Gastroesophageal sphincter (tissue), 4 donors: ENCODE data around the gene EPS8L2. TPM values are rescaled to one million over a fixed set of nuclear protein-coding genes. Genes with fewer than 3 reads are reported as not detected.

Experiments used
- ATAC-seq: fragments of 150-250 bp; one replicate; pipeline ENCODE4 v1.9.1; 2016; ENCODE audit warnings: mild to moderate bottlenecking, moderate library complexity
- H3K27ac ChIP-seq, 4 donors: fragments of 200-600 bp; sonication (generic) in 3 of 4; 1 replicate in 3 of 4; 2 replicates in 1 of 4; pipeline ENCODE4 v1.5.1; 2016 to 2019
- H3K27me3 ChIP-seq: fragments of 200-600 bp; sonication (generic); one replicate; pipeline ENCODE4 v1.5.1; 2019
- H3K36me3 ChIP-seq, 2 donors: fragments of 200-600 bp; sonication (generic); one replicate each; pipeline ENCODE4 v1.5.1; 2019; ENCODE audit warnings: control low read depth in 1 of 2
- H3K4me1 ChIP-seq, 3 donors: fragments of 200-600 bp; sonication (generic); 1 replicate in 2 of 3; 2 replicates in 1 of 3; pipeline ENCODE4 v1.5.1; 2016 to 2019; ENCODE audit warnings: control low read depth in 2 of 3
- H3K4me3 ChIP-seq, 2 donors: fragments of 200-600 bp; sonication (generic); one replicate each; pipeline ENCODE4 v1.5.1; 2019; ENCODE audit warnings: mild to moderate bottlenecking in 1 of 2, moderate library complexity in 1 of 2
- H3K9me3 ChIP-seq, 3 donors: fragments of 200-600 bp; sonication (generic); one replicate each; pipeline ENCODE4 v1.5.1; 2017 to 2019; ENCODE audit warnings: control low read depth in 2 of 3
- CTCF ChIP-seq, 4 experiments: fragments of 200-600 bp in 2 of 4; fragments of 450-650 bp in 2 of 4; sonication (generic) in 1 of 4; IDR thresholded peaks; one replicate each; pipeline ENCODE4 v1.5.1; 2017 to 2019; ENCODE audit warnings: antibody characterized with exemption in 4 of 4, mild to moderate bottlenecking in 2 of 4, moderate library complexity in 2 of 4
- EP300 ChIP-seq: sonication (generic); formaldehyde crosslinking; IDR thresholded peaks from one replicate; pipeline ENCODE4 v1.6.1; 2017; ENCODE audit warnings: antibody characterized with exemption, mild to moderate bottlenecking
- POLR2A ChIP-seq, 2 donors: fragments of 450-650 bp; IDR thresholded peaks; one replicate each; pipeline ENCODE4 v1.6.1; 2017; ENCODE audit warnings: antibody characterized with exemption in 2 of 2, mild to moderate bottlenecking in 2 of 2, moderate library complexity in 1 of 2
- POLR2AphosphoS5 ChIP-seq: sonication (generic); formaldehyde crosslinking; IDR thresholded peaks from one replicate; pipeline ENCODE4 v1.6.1; 2017; ENCODE audit warnings: antibody characterized with exemption
- WGBS, 2 donors: methylation state at CpG; one replicate each; pipeline ENCODE4 v1.1.5; 2018; ENCODE audit warnings: low coverage in 1 of 2; 5-methylcytosine and 5-hydroxymethylcytosine counted together
- total RNA-seq, 4 donors: library from RNA; depleted of rRNA; stranded (reverse); fragments of >200 nt; gene quantifications; one replicate each; pipeline ENCODE4 v1.1.0, GENCODE V29; 2016

The EPS8L2 gene
- total RNA-seq, 4 donors from 2014 or later: 9.7 to 33.9 (median 24.0) TPM

GRCh38 chr11:773830-774229 is 67.8 kb downstream of the EPS8L2 start:
- WGBS, 2 donors: no CpG with 5 or more reads among the region's 9 CpGs

GRCh38 chr11:774873-775592 is 69.0 kb downstream of the EPS8L2 start:
- ATAC-seq: no peak
- Histone ChIP-seq H3K27me3 (no peaks in the 10 kb centered on the region), H3K27ac (no peak overlapping the region), H3K4me3 (peak overlapping the region in 1 of 2 donors; percentile 98), H3K4me1 (peaks cover 0 to 76% (median 23%) of the 10 kb centered on the region in 3 donors), H3K9me3 (no peaks in the 10 kb centered on the region), H3K36me3 (peaks cover 0 to 51% of the 10 kb centered on the region in 2 donors)
- TF ChIP-seq POLR2A (IDR thresholded peaks at IDR 0.05): no peak
- TF ChIP-seq CTCF (IDR thresholded peaks at IDR 0.05): no peak
- no peak for TF ChIP-seq EP300
- no peak for TF ChIP-seq POLR2AphosphoS5
- 40 to 84% methylated on average over 1 to 5 of the region's 20 CpGs for WGBS, 2 donors

More at GRCh38 chr11:773830-774229, 67.8 kb downstream of the EPS8L2 start:
- no peaks in the 10 kb centered on the region for H3K9me3 ChIP-seq
- no peaks in the 10 kb centered on the region for H3K27me3 ChIP-seq
- H3K27ac ChIP-seq: no peak overlapping the region
- ATAC-seq: no peak
- TF ChIP-seq POLR2A (IDR thresholded peaks at IDR 0.05) (no peak), EP300 (no peak), POLR2AphosphoS5 (no peak), CTCF (IDR thresholded peaks at IDR 0.05) (no peak)
- peaks cover 0 to 63% (median 23%) of the 10 kb centered on the region in 3 donors for H3K4me1 ChIP-seq
- no peak overlapping the region for H3K4me3 ChIP-seq
- H3K36me3 ChIP-seq: peaks cover 0 to 60% of the 10 kb centered on the region in 2 donors

GRCh38 chr11:776263-776560 is 70.2 kb downstream of the EPS8L2 start:
- peaks cover 0 to 46% of the 10 kb centered on the region in 2 donors for H3K36me3 ChIP-seq

GRCh38 chr11:776561-777287 is 70.7 kb downstream of the EPS8L2 start:
- no CpG with 5 or more reads among the region's 65 CpGs for WGBS, 2 donors
- Histone ChIP-seq H3K36me3 (peaks cover 0 to 41% of the 10 kb centered on the region in 2 donors), H3K9me3 (no peaks in the 10 kb centered on the region), H3K4me1 (peaks cover 0 to 78% (median 23%) of the 10 kb centered on the region in 3 donors), H3K4me3 (peak overlapping the region; percentile 85 to 98), H3K27me3 (no peaks in the 10 kb centered on the region), H3K27ac (peak overlapping the region; percentile 35 to 90 (median 87))
- peak; percentile 40 for ATAC-seq
- no peak for TF ChIP-seq POLR2A (IDR thresholded peaks at IDR 0.05)
- no peak for TF ChIP-seq POLR2AphosphoS5
- TF ChIP-seq EP300: no peak
- no peak for TF ChIP-seq CTCF (IDR thresholded peaks at IDR 0.05)

More at GRCh38 chr11:776263-776560, 70.2 kb downstream of the EPS8L2 start:
- Histone ChIP-seq H3K9me3 (no peaks in the 10 kb centered on the region), H3K27ac (peak overlapping the region in 2 of 4 donors; percentile 88 to 90), H3K4me3 (peak overlapping the region; percentile 85 to 98), H3K27me3 (no peaks in the 10 kb centered on the region), H3K4me1 (peaks cover 0 to 79% (median 23%) of the 10 kb centered on the region in 3 donors)
- TF ChIP-seq CTCF (IDR thresholded peaks at IDR 0.05) (no peak), EP300 (no peak), POLR2AphosphoS5 (no peak), POLR2A (IDR thresholded peaks at IDR 0.05) (no peak)
- 28 to 100% methylated on average over 1 to 3 of the region's 11 CpGs for WGBS, 2 donors
- no peak for ATAC-seq

Other genes starting within 250 kb of the EPS8L2 start
- gene RNH1, start 199.0 kb upstream of the EPS8L2 start, total RNA-seq: 100 to 1,000 TPM; 243 to 354 (median 264) TPM
- 10 to 100 TPM; 41.1 to 68.0 (median 53.8) TPM for gene HRAS, start 170.7 kb upstream of the EPS8L2 start, total RNA-seq
- under 1 TPM in 3 of 4 donors, not detected in 1; 0.13 to 0.69 (median 0.20) TPM for gene LRRC56, start 168.7 kb upstream of the EPS8L2 start, total RNA-seq
- gene LMNTD2, start 145.5 kb upstream of the EPS8L2 start, total RNA-seq: 1 to 10 TPM in 3 of 4 donors, under 1 TPM in 1; 0.81 to 2.1 (median 1.1) TPM
- 10 to 100 TPM in 2 of 4 donors, 1 to 10 TPM in 2; 3.4 to 12.5 (median 8.6) TPM for gene RASSF7, start 145.3 kb upstream of the EPS8L2 start, total RNA-seq
- gene PHRF1, start 129.8 kb upstream of the EPS8L2 start, total RNA-seq: 10 to 100 TPM; 18.0 to 28.0 (median 25.1) TPM
- gene IRF7, start 90.3 kb upstream of the EPS8L2 start, total RNA-seq: 10 to 100 TPM in 3 of 4 donors, 1 to 10 TPM in 1; 5.4 to 25.4 (median 13.9) TPM
- not detected for gene CDHR5, start 81.3 kb upstream of the EPS8L2 start, total RNA-seq
- gene SCT, start 79.0 kb upstream of the EPS8L2 start, total RNA-seq: not detected
- gene DRD4, start 69.0 kb upstream of the EPS8L2 start, total RNA-seq: under 1 TPM in 1 of 4 donors, not detected in 3; 0.27 TPM
- 10 to 100 TPM; 19.9 to 45.0 (median 35.0) TPM for gene DEAF1, start 11.0 kb upstream of the EPS8L2 start, total RNA-seq
- 10 to 100 TPM; 35.6 to 65.8 (median 48.6) TPM for gene TMEM80, start 10.4 kb upstream of the EPS8L2 start, total RNA-seq
- 100 to 1,000 TPM; 161 to 201 (median 185) TPM for gene TALDO1, start 41.2 kb downstream of the EPS8L2 start, total RNA-seq
- 10 to 100 TPM; 28.9 to 33.8 (median 31.2) TPM for gene GATD1, start 71.3 kb downstream of the EPS8L2 start, total RNA-seq
- 1 to 10 TPM in 1 of 4 donors, under 1 TPM in 3; 0.17 to 2.9 (median 0.58) TPM for gene CEND1, start 83.9 kb downstream of the EPS8L2 start, total RNA-seq
- gene SLC25A22, start 92.0 kb downstream of the EPS8L2 start, total RNA-seq: 10 to 100 TPM in 1 of 4 donors, 1 to 10 TPM in 3; 5.2 to 14.5 (median 6.9) TPM
- 10 to 100 TPM in 2 of 4 donors, 1 to 10 TPM in 2; 1.6 to 23.7 (median 9.0) TPM for gene PIDD1, start 99.0 kb downstream of the EPS8L2 start, total RNA-seq
- 100 to 1,000 TPM; 165 to 880 (median 462) TPM for gene RPLP2, start 103.7 kb downstream of the EPS8L2 start, total RNA-seq
- 10 to 100 TPM; 39.7 to 79.4 (median 58.9) TPM for gene PNPLA2, start 112.7 kb downstream of the EPS8L2 start, total RNA-seq
- gene CRACR2B, start 121.7 kb downstream of the EPS8L2 start, total RNA-seq: 10 to 100 TPM in 1 of 4 donors, 1 to 10 TPM in 3; 4.1 to 10.3 (median 6.4) TPM
- gene CD151, start 126.7 kb downstream of the EPS8L2 start, total RNA-seq: 100 to 1,000 TPM; 277 to 794 (median 465) TPM
- gene POLR2L, start 136.3 kb downstream of the EPS8L2 start, total RNA-seq: 10 to 100 TPM; 65.5 to 86.0 (median 71.8) TPM
- gene TSPAN4, start 136.6 kb downstream of the EPS8L2 start, total RNA-seq: 100 to 1,000 TPM in 3 of 4 donors, 10 to 100 TPM in 1; 66.5 to 115 (median 112) TPM
- gene CHID1, start 204.6 kb downstream of the EPS8L2 start, total RNA-seq: 10 to 100 TPM; 36.0 to 55.3 (median 46.4) TPM
- gene AP2A2, start 219.6 kb downstream of the EPS8L2 start, total RNA-seq: 10 to 100 TPM; 47.9 to 88.5 (median 61.6) TPM